Neural cell (in vitro differentiated cells): ENCODE results near the gene LRRC4B. TPM values are rescaled to one million over a fixed set of nuclear protein-coding genes. Genes with fewer than 3 reads are reported as not detected.

Experiments used
- H2AFZ ChIP-seq: fragments of 200-600, 300-800 bp; sonication (generic), shearing (Covaris generic); 2 replicates; pipeline ENCODE4 v1.6.0; 2014; ENCODE audit warnings: low read depth, mild to moderate bottlenecking, antibody characterized with exemption, low read length, moderate library complexity
- H3F3A ChIP-seq: fragments of 200-600 bp; shearing (Covaris generic); 2 replicates; pipeline ENCODE4 v1.6.1; 2016; ENCODE audit warnings: mild to moderate bottlenecking, moderate library complexity, mixed read lengths, antibody characterized with exemption, low read length; ENCODE audit not compliant: insufficient read depth, poor library complexity, severe bottlenecking
- H3K27ac ChIP-seq: fragments of 200-600, 300-800 bp; sonication (generic), shearing (Covaris generic); 2 replicates; pipeline ENCODE4 v1.5.1; 2014; ENCODE audit warnings: mild to moderate bottlenecking, low read length, moderate library complexity
- H3K27me3 ChIP-seq: fragments of 300-800, 200-600 bp; sonication (generic), shearing (Covaris generic); 2 replicates; pipeline ENCODE4 v1.6.0; 2014; ENCODE audit warnings: mild to moderate bottlenecking, low read depth, low read length, moderate library complexity; ENCODE audit not compliant: insufficient read depth
- H3K36me3 ChIP-seq: fragments of 300-800, 200-600 bp; sonication (generic), shearing (Covaris generic); 2 replicates; pipeline ENCODE4 v1.5.1; 2014; ENCODE audit warnings: mild to moderate bottlenecking, antibody characterized with exemption, low read length, moderate library complexity; ENCODE audit not compliant: insufficient read depth
- H3K4me2 ChIP-seq: fragments of 300-800, 200-600 bp; sonication (generic), shearing (Covaris generic); 2 replicates; pipeline ENCODE4 v1.6.0; 2014; ENCODE audit warnings: mild to moderate bottlenecking, low read length
- H3K4me3 ChIP-seq: fragments of 300-800, 200-600 bp; sonication (generic), shearing (Covaris generic); 2 replicates; pipeline ENCODE4 v1.5.1; 2014; ENCODE audit warnings: mild to moderate bottlenecking, low read length, moderate library complexity
- H3K79me2 ChIP-seq: fragments of 200-600 bp; shearing (Covaris generic); replicated peaks from 2 replicates; pipeline ENCODE4 v1.6.0; 2014; ENCODE audit warnings: mild to moderate bottlenecking, low read length, moderate library complexity; ENCODE audit not compliant: insufficient read depth
- H3K9ac ChIP-seq: fragments of 300-800, 200-600 bp; sonication (generic), shearing (Covaris generic); 2 replicates; pipeline ENCODE4 v1.6.1; 2016; ENCODE audit warnings: mild to moderate bottlenecking, low read length, mixed read lengths
- H3K9me2 ChIP-seq: fragments of 200-600 bp; shearing (Covaris generic); 2 replicates; pipeline ENCODE4 v1.6.1; 2016; ENCODE audit warnings: mild to moderate bottlenecking, low read length, mixed read lengths; ENCODE audit not compliant: insufficient read depth
- H3K9me3 ChIP-seq: fragments of 200-600, 300-800 bp; sonication (generic), shearing (Covaris generic); 2 replicates; pipeline ENCODE4 v1.6.1; 2016; ENCODE audit warnings: mild to moderate bottlenecking, mixed run types, low read length, moderate library complexity, mixed read lengths
- H4K20me1 ChIP-seq: fragments of 200-600 bp; shearing (Covaris generic); 2 replicates; pipeline ENCODE4 v1.6.1; 2016; ENCODE audit warnings: mild to moderate bottlenecking, mixed run types; ENCODE audit not compliant: insufficient read depth
- CTCF ChIP-seq: fragments of 450-650 bp; IDR thresholded peaks from 2 replicates; pipeline ENCODE4 v1.5.1; 2014; ENCODE audit warnings: antibody characterized with exemption, mild to moderate bottlenecking, moderate library complexity; ENCODE audit not compliant: poor library complexity, severe bottlenecking
- EP300 ChIP-seq: fragments of 450-650 bp; conservative IDR thresholded peaks from 2 replicates; pipeline ENCODE4 v1.6.1; 2014; ENCODE audit warnings: antibody characterized with exemption, mild to moderate bottlenecking, moderate library complexity; ENCODE audit not compliant: poor library complexity, severe bottlenecking
- EZH2 ChIP-seq: fragments of 200-600, 300-800 bp; shearing (Covaris generic), sonication (generic); IDR thresholded peaks from 2 replicates; pipeline ENCODE4 v1.6.1; 2014; ENCODE audit warnings: antibody characterized with exemption, low read length, borderline replicate concordance, mild to moderate bottlenecking; ENCODE audit not compliant: insufficient read depth, poor library complexity, severe bottlenecking
- MXI1 ChIP-seq: fragments of 450-650 bp; conservative IDR thresholded peaks from 2 replicates; pipeline ENCODE4 v1.6.1; 2014; ENCODE audit warnings: antibody characterized with exemption, mild to moderate bottlenecking; ENCODE audit not compliant: poor library complexity, severe bottlenecking
- POLR2AphosphoS5 ChIP-seq: IDR thresholded peaks from 2 replicates; pipeline ENCODE4 v1.6.1; 2012
- RAD21 ChIP-seq: fragments of 450-650 bp; conservative IDR thresholded peaks from 2 replicates; pipeline ENCODE4 v1.6.1; 2014; ENCODE audit warnings: antibody characterized with exemption, mild to moderate bottlenecking, moderate library complexity
- REST ChIP-seq: IDR thresholded peaks from 2 replicates; pipeline ENCODE4 v1.6.1; 2012; ENCODE audit warnings: borderline replicate concordance
- SMC3 ChIP-seq: fragments of 450-650 bp; conservative IDR thresholded peaks from 2 replicates; pipeline ENCODE4 v1.6.1; 2014; ENCODE audit warnings: antibody characterized with exemption, mild to moderate bottlenecking, moderate library complexity; ENCODE audit not compliant: poor library complexity
- TAF1 ChIP-seq: IDR thresholded peaks from 2 replicates; pipeline ENCODE4 v1.6.1; 2012; ENCODE audit warnings: low read depth
- polyA plus RNA-seq: library from polyadenylated mRNA; depleted of rRNA; stranded (reverse); fragments of >200 nt; gene quantifications from 2 replicates; pipeline ENCODE4 v1.2.3, GENCODE V29; 2014

Gene LRRC4B
- polyA plus RNA-seq, 1 donor from 2014 or later: 83.1 TPM

- no peaks in the 10 kb centered on the region for H3K27me3 ChIP-seq
- no peaks in the 10 kb centered on the region for H3K9me2 ChIP-seq
- H3K36me3 ChIP-seq: peaks cover 4% of the 10 kb centered on the region
- H3K9ac ChIP-seq: peak overlapping the region; percentile 44
- no peak for TF ChIP-seq CTCF
- no peak for TF ChIP-seq EP300
- TF ChIP-seq RAD21: no peak
- TF ChIP-seq TAF1: no peak
- no peak for TF ChIP-seq REST
- no peak for TF ChIP-seq EZH2
- TF ChIP-seq MXI1: no peak
- TF ChIP-seq POLR2AphosphoS5: no peak
- TF ChIP-seq SMC3: no peak
- no peaks in the 10 kb centered on the region for H3K9me3 ChIP-seq
- no peak overlapping the region for H3K4me2 ChIP-seq
- H3F3A ChIP-seq: no peaks in the 10 kb centered on the region
- peak overlapping the region; percentile 50 for H3K4me3 ChIP-seq
- peaks cover 17% of the 10 kb centered on the region for H4K20me1 ChIP-seq
- peak overlapping the region; percentile 57 for H3K27ac ChIP-seq
- no peak overlapping the region for H2AFZ ChIP-seq
- H3K79me2 ChIP-seq: peaks cover 65% of the 10 kb centered on the region
Observed at GRCh38 chr19:50557009-50557613, 11.1 kb downstream of the LRRC4B start.

GRCh38 chr19:50556282-50557008 is 11.8 kb downstream of the LRRC4B start:
- peak overlapping the region; percentile 44 for H3K9ac ChIP-seq
- H4K20me1 ChIP-seq: peaks cover 16% of the 10 kb centered on the region
- H3K36me3 ChIP-seq: peaks cover 4% of the 10 kb centered on the region
- no peaks in the 10 kb centered on the region for H3K9me2 ChIP-seq
- no peaks in the 10 kb centered on the region for H3F3A ChIP-seq
- no peak overlapping the region for H2AFZ ChIP-seq
- H3K27me3 ChIP-seq: no peaks in the 10 kb centered on the region
- H3K79me2 ChIP-seq: peaks cover 66% of the 10 kb centered on the region
- peak; percentile 78 for TF ChIP-seq SMC3
- no peak for TF ChIP-seq TAF1
- TF ChIP-seq EP300: peak; percentile 18
- TF ChIP-seq RAD21: peak; percentile 72
- peak; percentile 18 for TF ChIP-seq MXI1
- TF ChIP-seq CTCF: peak; percentile 97
- peak overlapping the region; percentile 25 for H3K4me2 ChIP-seq
- H3K4me3 ChIP-seq: peak overlapping the region; percentile 50
- peak overlapping the region; percentile 57 for H3K27ac ChIP-seq
- no peaks in the 10 kb centered on the region for H3K9me3 ChIP-seq
